Testis (tissue), 3 donors: ENCODE results near the gene IL6ST. TPM values are rescaled to one million over a fixed set of nuclear protein-coding genes. Genes with fewer than 3 reads are reported as not detected.

Experiments
- DNase-seq: peaks from one replicate; pipeline ENCODE4 v3.0.0-alpha.2; 2019
- H3K27ac ChIP-seq, 2 donors: fragments of 200-600 bp; sonication (generic); one replicate each; pipeline ENCODE4 v1.5.1; 2019
- H3K27me3 ChIP-seq: fragments of 200-600 bp; sonication (generic); one replicate; pipeline ENCODE4 v1.5.1; 2019
- H3K36me3 ChIP-seq: fragments of 200-600 bp; sonication (generic); one replicate; pipeline ENCODE4 v1.5.1; 2017; ENCODE audit warnings: low read depth; ENCODE audit errors: missing control alignments
- H3K4me1 ChIP-seq: fragments of 200-600 bp; sonication (generic); one replicate; pipeline ENCODE4 v1.5.1; 2019
- H3K4me3 ChIP-seq, 2 donors: fragments of 200-600 bp; sonication (generic); one replicate each; pipeline ENCODE4 v1.5.1; 2017 to 2019
- H3K9me3 ChIP-seq: fragments of 200-600 bp; sonication (generic); one replicate; pipeline ENCODE4 v1.5.1; 2017
- CTCF ChIP-seq, 3 experiments: fragments of 450-650 bp in 2 of 3; fragments of 200-600 bp in 1 of 3; sonication (generic) in 1 of 3; IDR thresholded peaks; one replicate each; pipeline ENCODE4 v1.5.1; 2016 to 2019; ENCODE audit warnings: antibody characterized with exemption in 3 of 3, mild to moderate bottlenecking in 2 of 3, moderate library complexity in 1 of 3
- POLR2A ChIP-seq: fragments of 450-650 bp; IDR thresholded peaks from one replicate; pipeline ENCODE4 v1.6.1; 2017; ENCODE audit warnings: antibody characterized with exemption, mild to moderate bottlenecking, moderate library complexity
- WGBS, 2 donors: methylation state at CpG; one replicate each; pipeline ENCODE4 v1.1.5; 2018; 5-methylcytosine and 5-hydroxymethylcytosine counted together
- intact Hi-C: fragments of 100-400 bp; cut with DNase I; formaldehyde crosslinking; loops from one replicate; pipeline ENCODE4 v1.15.1; 2023; ENCODE audit warnings: low total_unique reads
- polyA plus RNA-seq: library from polyadenylated mRNA; stranded (reverse); fragments of 350-450 nt; fragmentation: Illumina TruSeq; extraction: RNeasy Lipid Tissue Mini Kit (QIAGEN cat#74804); gene quantifications from one replicate; pipeline ENCODE4 v1.2.3, GENCODE V29; 2014; ENCODE audit warnings: low read depth, low replicate concordance; ENCODE audit not compliant: insufficient read depth
- total RNA-seq, 2 donors: library from RNA; depleted of rRNA; stranded (reverse); fragments of >200 nt; gene quantifications; one replicate each; pipeline ENCODE4 v1.2.3, GENCODE V29; 2016

The IL6ST gene
- total and polyA plus RNA-seq, 3 donors from 2014 or later: 63.0 to 98.2 (median 83.1) TPM

- Histone ChIP-seq H3K4me1 (no peaks in the 10 kb centered on the region), H3K36me3 (no peaks in the 10 kb centered on the region), H3K27me3 (no peaks in the 10 kb centered on the region), H3K9me3 (no peaks in the 10 kb centered on the region), H3K4me3 (no peak overlapping the region), H3K27ac (no peak overlapping the region)
- TF ChIP-seq POLR2A: no peak
- no peak for TF ChIP-seq CTCF (IDR thresholded peaks at IDR 0.05)
- no peak for DNase-seq
- intact Hi-C loops: no loop called here
- 93 to 100% methylated on average over 4 to 5 of the region's 5 CpGs for WGBS, 2 donors
These were observed 68.3 kb downstream of the IL6ST start for GRCh38 chr5:55926476-55926875.

- H3K4me1 ChIP-seq: no peaks in the 10 kb centered on the region
- no peak for DNase-seq
- H3K27ac ChIP-seq: no peak overlapping the region
- H3K27me3 ChIP-seq: no peaks in the 10 kb centered on the region
- H3K9me3 ChIP-seq: no peaks in the 10 kb centered on the region
- no peak overlapping the region for H3K4me3 ChIP-seq
- intact Hi-C loops: no loop called here
- H3K36me3 ChIP-seq: no peaks in the 10 kb centered on the region
- 53 to 73% methylated on average over 5 of the region's 5 CpGs for WGBS, 2 donors
- TF ChIP-seq POLR2A (no peak), CTCF (IDR thresholded peaks at IDR 0.05) (no peak)
These were observed 69.1 kb downstream of the IL6ST start for GRCh38 chr5:55925712-55926111.

GRCh38 chr5:55925181-55925580 lies 69.6 kb downstream of the IL6ST start:
- Histone ChIP-seq H3K27ac (no peak overlapping the region), H3K4me3 (no peak overlapping the region), H3K36me3 (no peaks in the 10 kb centered on the region), H3K27me3 (no peaks in the 10 kb centered on the region), H3K4me1 (no peaks in the 10 kb centered on the region), H3K9me3 (no peaks in the 10 kb centered on the region)
- 92 to 100% methylated on average over 3 of the region's 3 CpGs for WGBS, 2 donors
- DNase-seq: no peak
- intact Hi-C loops: no loop called here
- TF ChIP-seq POLR2A (no peak), CTCF (IDR thresholded peaks at IDR 0.05) (no peak)

GRCh38 chr5:55924744-55925143 lies 70.0 kb downstream of the IL6ST start:
- no peak for DNase-seq
- H3K4me1 ChIP-seq: no peaks in the 10 kb centered on the region
- 85 to 90% methylated on average over 11 of the region's 11 CpGs for WGBS, 2 donors
- no peaks in the 10 kb centered on the region for H3K27me3 ChIP-seq
- no peak overlapping the region for H3K27ac ChIP-seq
- TF ChIP-seq POLR2A (no peak), CTCF (IDR thresholded peaks at IDR 0.05) (no peak)
- no peaks in the 10 kb centered on the region for H3K36me3 ChIP-seq
- intact Hi-C loops: no loop called here
- no peaks in the 10 kb centered on the region for H3K9me3 ChIP-seq
- no peak overlapping the region for H3K4me3 ChIP-seq

- no peak overlapping the region for H3K27ac ChIP-seq
- no peak for DNase-seq
- intact Hi-C loops: no loop called here
- H3K36me3 ChIP-seq: no peaks in the 10 kb centered on the region
- H3K27me3 ChIP-seq: no peaks in the 10 kb centered on the region
- WGBS, 2 donors: 93 to 94% methylated on average over 9 of the region's 9 CpGs
- no peak overlapping the region for H3K4me3 ChIP-seq
- H3K9me3 ChIP-seq: no peaks in the 10 kb centered on the region
- no peaks in the 10 kb centered on the region for H3K4me1 ChIP-seq
- TF ChIP-seq POLR2A (no peak), CTCF (IDR thresholded peaks at IDR 0.05) (no peak)
These were observed 70.8 kb downstream of the IL6ST start for GRCh38 chr5:55923865-55924500.
